GM21526 (cell line): ENCODE data around the gene CDCA5.

Experiments
- ATAC-seq: cut with Tn5 transposase; IDR thresholded peaks from one replicate; pipeline ENCODE4 v1.9.1; 2021; ENCODE audit warnings: moderate library complexity; ENCODE audit not compliant: unreplicated experiment, low FRiP score

CDCA5 gene

DNA sequence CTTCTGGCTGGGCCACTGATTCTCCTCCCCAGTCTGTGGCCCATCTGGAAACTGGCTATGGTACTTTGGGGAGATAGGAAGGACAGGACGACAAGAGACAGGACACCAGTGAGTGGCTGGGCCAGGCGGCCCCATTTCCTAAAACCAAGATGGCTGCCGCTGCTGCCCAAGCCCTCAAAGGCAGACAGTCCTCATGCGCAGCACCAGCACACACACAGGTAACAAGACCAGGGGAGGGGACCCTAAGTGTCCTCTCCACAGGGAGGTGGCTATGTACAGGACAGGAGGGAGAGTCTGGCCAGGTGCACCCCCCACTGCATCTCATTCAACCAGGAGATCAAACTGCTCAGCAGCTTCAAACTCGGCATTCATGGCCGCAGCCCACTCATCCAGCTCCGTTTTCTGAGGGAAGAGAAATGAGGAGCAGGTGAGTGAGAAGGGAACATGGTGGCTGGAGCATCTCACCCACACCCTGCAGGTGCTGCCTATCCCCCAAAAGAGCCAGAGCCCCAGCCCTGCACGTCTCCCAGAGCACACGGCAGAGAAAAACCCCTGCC lies 5.0 kb downstream of the CDCA5 start:
- no peak for ATAC-seq

DNA sequence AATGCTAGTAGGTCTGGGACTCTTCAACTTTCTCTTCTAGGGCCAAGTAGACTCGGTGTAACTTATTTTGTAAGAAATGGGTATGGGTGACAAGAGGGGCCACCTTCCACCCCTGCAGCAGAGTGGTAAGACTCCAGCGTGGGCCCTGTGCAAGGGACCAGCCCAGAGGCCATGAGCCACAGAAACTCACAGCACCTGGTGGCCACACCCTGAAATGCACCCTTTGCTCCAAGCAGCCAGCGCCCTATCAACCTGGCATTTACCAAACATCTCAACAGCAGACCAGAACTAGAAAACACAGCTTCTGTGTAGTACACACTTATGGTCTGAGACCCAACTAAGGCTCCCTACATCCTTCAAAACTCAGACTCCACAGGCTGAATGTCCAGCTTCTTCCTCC lies 5.7 kb downstream of the CDCA5 start:
- no peak for ATAC-seq

DNA sequence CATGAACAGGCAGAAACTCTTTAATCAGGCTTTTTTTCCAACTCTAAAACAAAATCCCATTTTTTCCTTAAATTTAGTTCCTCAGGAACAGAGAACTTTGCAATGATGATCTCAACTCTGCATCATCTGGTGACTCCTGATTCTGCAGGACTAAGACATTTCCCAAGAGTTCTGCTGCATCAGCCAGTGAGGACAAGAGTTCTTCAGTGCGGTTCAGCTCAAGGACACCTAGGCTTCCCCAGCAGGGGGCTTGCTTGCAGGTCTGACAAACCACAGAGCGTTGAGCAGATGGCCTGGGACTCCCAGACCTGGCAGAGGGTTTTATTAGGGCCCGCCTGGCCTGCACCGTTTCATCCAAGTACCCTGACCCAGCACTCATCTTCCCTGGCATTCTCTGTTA lies 6.4 kb downstream of the CDCA5 start:
- ATAC-seq, result no peak

DNA sequence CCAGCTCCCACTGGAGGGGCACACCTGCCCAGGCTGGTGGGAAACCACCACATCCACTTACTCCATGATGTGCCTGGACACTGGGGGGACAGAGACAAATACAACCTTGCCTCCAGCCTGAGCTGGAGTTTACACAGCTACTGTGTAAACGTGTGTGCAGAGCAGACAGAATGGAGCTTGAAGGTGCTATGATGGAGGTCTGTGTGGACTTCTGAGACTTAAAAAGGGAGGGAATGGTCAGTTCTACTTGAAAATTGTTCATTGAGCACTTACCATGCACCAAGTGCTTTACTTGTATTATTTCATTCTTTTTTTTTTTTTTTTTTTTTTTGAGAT lies 11.2 kb downstream of the CDCA5 start:
- ATAC-seq, result no peak

DNA sequence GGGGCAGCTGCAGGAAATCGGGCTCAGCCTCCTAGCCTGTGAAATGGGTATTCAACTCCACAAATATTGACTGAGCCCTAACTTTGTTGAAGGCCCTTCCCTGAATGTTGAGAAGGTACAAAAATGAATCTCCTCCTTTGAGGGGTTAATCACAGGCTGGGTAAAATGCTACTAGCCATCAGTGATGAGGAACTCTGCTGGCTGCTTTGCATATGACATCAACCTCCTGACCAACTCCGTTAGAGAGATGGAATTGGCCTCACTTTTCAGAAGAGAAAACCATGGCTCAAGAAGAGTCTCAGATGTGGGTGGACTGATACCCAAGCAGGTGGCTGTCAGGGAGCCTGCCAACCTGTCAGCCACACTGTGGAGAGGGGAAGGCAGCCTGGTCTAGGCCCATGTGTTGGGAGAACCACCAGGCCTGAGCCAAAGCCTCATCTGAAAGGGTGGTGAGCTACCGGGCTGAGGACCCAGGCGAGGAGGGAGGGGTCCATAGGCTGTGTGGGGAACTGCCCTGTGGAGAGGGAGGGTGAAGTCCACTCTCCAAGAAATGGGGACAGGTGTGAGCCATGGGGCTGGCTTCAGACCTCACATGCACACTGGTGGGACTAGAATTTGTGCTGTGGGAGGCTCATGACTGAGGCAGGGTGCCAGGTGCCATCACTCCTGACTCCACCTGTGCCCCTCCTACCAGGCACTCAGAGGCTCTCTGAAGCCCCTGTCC lies 11.8 kb downstream of the CDCA5 start:
- ATAC-seq, result no peak

DNA sequence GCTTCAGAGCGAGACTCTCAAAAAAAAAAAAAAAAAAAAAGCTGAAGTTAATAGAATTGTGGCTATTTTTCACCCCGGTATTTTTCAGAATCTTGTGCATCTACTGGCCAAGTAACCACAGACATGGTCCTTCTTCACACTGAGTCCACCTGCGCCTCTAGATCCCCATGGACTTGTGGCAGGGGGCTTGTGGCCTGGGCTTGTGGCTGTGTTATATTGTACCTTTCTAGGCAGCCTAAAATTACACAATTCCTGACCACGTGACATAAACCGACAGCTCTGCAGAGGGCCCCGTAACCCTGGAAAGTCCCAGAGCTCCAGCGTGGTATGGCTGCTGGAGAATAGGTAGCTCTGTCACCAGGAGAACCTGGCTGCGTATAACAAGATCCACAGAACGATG lies 14.6 kb downstream of the CDCA5 start:
- ATAC-seq, result no peak

DNA sequence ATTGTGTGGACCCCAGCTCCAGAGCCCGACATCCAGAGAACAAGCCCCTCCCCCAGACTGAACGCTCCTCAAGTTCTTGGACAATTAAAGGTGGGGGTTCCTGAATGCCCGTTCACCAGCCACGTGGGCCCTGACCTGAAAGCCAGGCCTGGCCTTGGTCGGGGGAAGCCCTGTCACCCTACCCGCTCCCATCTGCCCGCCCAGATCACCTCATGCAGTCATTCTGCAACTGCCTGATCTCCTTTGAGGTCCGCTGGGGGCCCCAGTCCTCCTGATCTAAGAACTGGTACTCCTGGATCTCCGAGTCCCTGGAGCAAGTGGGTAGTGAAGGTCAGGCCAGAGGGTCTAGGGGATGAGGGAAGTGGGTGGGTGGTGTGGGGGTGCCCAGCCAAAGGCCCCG lies 16.4 kb downstream of the CDCA5 start:
- no peak for ATAC-seq

DNA sequence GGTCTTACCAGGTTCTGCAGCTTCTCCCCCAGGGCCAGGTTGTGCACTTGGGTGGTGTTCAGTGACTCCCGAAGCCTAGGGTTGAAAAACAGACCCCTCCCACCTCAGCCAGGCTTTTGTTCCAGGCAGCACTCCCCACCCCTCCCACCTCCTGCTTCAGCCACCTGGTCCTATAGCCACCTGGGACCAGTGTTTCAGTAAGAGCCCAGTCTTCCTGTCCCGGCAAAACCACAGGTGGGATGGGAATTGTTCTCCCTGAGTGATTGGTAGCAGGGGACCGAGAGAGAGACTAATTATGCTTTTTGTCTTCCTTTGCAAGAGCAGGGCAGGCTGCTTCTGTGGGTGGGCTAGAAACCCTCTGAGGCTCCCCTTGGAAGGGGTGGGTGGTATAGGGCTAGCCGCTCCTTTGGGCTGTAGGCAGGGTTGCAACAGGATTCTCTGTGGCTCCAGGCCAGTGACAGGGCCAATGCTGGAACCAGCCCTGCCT lies 17.0 kb downstream of the CDCA5 start:
- ATAC-seq, result no peak

DNA sequence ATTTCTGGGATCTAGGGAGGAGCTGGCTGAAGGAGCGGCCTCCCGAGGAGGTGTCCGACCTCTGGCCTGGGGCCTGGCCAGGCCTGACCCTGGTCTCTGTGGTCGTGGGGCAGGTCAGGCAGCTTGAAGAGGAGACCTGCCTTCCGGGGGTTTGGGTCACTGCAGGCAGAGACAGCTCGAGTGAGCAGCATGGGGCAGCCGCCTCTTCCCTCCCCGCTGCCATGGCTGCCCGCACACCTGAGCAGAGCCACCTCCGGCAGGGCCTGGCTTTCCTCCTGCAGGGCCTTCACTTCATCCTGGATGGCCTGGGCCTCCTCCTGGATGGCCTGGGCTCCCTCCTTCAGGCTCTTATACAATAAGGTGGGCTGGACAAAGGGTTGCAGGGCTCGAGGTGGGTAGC lies 17.5 kb downstream of the CDCA5 start:
- ATAC-seq, result no peak

DNA sequence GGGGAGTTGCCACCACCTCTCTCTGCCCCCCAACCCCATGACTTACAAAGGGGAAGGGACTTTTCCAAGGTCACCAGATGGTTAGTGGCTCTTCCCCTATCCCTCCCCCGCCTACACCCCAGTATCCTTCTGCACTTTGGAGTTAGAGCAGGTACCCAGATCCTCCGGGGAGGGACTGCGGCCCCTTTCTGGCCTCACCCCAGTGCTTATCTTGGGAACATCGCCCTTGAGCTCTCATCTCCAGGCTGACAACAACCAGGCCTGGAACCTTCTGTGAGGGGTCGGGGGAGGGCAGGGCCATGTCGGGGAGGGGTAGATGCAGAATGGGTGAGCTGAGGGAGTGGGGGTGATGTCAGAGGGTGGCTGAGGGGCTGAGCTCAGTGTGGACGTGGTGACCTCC lies 18.0 kb downstream of the CDCA5 start:
- no peak for ATAC-seq

DNA sequence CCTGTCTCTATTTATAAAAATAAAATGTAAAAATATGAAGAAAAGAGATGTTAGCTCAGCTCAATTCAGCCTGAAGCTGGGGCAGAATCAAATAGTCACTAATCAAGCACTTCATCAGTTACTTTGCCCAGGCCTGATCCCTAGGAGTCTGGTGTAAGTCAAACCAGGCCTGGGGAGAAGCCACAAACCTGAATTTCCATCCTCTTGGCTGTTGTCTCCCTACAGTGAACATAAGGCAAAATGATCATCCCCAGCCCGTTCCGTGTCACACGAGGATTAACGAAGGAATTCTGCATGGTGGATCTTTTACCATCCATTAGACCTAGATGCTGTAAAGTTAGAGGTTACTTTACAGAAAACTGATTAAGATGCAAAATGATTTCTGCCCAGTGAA lies 19.0 kb downstream of the CDCA5 start:
- no peak for ATAC-seq

DNA sequence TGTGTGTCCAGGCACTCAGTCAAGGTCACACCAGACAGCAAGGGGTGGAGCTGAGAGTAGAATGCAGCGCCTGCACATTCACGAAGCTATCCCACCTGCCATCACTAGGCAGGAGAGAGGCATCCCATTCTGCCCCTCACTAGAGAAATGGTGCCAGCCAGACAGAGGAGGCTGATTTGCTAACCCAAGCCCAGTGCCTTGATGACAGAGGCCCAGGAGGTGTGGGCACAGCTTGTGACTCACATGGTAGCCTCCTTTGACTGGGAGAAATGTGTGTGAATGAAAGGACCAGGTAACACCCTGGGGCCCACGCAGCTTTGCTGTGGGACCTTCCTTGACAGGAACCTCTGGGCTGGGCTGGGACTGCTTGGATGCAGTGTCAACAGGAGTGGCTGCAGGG lies 20.3 kb downstream of the CDCA5 start:
- no peak for ATAC-seq

DNA sequence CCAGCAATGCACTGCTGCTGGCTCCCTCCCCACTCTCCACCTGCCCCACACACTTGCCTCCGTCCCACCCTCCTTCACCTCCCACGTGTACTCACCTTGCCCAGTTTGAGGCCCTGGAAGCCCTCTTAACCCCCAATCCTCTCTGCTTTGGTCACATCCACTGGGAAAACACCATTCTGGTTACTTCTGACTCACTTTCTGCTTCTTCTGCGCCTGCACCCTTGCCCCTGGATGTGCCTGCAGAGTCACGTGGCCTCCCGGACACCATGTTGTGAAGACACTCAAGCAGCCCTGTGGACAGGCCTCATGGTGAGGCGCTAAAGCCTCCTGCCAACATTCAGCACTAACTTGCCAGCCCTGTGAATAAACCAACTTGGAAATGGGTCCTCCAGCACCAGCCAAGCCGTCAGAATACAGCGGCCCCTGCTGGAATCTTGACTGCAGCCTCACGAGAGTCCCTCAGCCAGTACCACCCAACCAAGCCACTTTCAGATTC lies 22.9 kb downstream of the CDCA5 start:
- ATAC-seq, result no peak

DNA sequence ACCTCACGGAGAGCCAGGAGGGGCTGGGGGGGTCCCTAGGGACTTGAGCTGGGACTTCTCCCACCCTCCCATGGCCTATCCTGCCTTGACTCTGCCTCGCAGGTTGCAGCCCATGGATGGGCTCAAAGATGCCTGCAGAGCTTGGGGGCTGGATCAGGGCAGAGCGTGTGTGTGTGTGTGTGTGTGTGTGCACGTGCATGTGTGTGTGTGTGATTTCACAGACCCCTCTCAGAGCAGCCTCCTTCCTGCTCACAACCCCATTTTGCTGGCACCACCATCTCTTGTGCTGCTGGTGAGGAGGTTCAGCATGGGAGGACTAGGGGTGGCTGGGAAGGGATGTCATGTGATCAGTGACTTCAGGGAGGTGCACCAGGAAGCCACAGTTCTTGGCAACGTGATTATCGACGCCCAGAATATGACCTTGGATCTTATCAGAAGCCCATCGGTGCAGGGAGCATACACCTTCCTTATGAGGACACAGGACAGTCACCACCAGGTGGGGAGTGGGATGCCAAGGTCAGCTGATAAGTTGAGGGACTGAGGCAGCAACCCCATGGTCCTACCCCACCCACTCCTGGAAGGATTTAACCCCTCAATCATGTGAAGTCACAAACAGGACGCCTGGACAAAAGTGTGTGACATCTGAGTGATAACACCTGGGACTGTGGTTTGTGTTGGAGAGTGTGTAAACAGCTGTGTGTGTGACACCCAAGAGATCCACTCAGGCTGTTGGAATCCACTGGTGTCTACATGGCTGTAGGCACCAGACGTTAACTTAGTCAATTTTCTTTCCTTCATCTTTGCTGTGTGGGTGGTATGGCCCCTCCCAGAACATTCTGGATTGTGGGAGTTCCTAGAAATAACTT lies 23.6 kb downstream of the CDCA5 start:
- no peak for ATAC-seq

DNA sequence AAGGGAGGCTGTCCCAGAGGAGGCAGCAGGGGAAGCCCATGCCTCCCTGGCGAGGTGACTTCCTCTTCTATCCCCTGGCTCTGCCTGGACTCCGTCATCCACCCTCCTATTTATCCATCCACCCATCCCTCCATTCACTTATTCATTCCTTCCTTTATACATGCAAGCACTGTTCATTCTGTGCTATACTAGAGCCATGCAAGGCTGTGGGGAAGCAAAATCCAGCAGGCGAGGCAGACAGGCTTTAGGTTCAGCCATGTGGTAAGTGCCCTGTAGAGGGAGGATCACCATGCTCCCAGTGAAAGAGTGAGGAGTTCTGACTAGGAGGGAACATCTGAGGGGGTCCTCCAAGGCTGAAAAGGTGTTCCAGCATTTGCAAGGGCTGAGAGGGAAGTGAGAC lies 24.3 kb downstream of the CDCA5 start:
- no peak for ATAC-seq

DNA sequence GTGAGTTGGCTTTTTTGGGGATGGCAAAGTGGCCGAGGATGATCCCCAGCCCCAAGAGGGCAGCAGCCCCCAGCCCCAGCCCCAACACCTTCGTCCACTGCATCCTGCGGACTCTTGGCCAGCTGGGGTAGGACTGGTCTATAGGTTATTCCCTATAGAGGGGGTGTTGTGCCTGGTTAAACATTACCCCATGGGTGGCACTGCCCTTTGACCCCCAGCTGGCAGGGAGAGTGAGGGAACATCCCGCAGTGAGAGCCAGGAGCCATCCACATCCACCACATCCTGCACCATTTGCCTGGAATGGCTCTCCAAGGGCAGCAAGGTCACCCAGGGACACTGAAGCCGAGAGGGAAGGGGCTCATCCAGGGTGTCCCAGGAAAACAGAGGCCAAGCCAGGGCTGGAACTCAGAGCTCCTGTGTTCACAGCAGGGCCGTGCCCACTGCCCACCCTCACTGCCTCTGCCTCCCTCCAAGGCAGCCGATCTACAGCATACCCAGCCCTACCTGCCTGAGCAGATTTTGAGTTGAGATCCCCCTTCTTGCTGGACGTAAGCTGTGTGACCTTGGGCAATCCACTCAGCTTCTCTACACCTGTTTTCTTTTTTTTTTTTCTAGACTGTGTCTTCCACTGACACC lies 25.3 kb downstream of the CDCA5 start, which contains the start of gene NAALADL1:
TSS of gene NAALADL1 (minus strand) at position 135 of the 636 bp plus-strand sequence. CDS start at position 103, 32 bp downstream.
- no peak for ATAC-seq

DNA sequence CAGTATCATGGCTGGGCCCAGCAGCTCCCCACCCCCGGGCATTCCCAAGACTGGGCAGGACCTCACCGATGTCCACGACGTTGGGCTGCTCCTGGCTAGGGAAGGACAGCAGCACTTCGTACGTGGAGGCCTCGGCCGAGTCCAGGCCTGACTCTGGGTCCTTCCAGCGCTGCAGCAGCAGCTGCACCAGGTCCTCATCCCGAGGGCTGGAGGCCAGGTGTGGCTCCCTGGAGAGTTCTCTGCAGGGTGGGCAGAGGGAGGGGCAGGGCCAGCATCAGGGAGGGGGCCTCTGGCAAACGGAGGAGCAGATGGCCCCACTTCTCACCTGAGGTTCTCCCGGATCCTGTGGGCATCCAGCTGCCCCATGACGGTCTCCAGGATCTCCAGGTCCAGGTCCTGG lies 25.8 kb downstream of the CDCA5 start:
- no peak for ATAC-seq

DNA sequence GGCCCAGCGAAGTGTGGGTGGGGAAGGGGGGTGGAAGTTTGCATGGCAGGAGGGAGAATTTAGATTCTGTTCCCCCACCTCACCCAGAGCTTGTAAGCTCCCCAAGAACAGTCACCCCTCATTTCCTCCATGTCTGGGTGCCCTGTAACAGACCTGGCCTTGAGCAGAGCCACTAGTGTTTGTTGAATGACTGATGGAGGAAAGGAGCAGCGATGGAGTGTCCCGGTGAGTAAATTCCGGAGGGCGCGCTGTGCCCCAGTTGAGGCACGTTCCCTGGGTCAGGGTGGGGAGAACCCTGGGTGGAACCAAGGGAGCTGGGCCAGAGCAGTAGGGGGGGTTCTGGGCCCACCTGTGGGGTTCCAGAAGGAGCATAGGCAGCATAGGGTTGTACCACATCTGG lies 26.3 kb downstream of the CDCA5 start:
- ATAC-seq, result no peak

DNA sequence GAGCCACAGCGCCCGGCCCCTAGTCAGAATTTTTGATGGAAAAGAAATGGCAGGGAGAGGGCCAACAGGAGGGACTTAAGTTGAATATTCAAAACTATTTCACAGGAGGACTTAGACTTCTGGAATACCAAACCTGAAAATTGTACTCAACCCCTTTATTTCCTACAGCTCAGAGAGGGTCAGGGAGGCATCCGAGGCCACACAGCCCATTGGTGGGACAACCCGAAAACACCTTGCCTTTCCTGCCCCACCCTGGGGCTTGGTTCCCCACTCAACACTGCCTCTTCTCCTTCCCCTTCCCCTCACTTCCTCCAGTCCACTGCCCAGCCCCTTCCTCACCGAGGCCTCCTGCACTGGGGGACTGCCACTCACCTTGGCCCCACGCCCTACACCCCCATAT lies 26.8 kb downstream of the CDCA5 start:
- no peak for ATAC-seq

DNA sequence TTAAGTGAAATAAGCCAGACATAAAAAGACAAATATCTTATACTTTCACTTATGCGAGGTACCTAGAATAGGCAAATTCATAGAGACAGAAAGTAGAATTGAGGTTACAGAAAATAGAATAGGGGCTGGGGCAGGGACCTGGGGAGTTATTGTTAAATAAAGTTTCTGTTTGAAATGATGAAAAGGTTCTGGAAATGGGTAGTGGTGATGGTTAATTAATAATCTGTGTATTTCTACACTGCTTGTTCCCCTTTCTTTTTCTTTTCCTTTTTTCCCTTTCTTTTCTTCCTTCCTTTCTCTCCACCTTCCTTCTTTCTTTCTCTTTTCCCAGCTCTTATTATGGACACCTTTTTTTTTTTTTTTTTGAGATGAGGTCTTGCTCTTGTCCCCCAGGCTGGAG lies 28.3 kb downstream of the CDCA5 start:
- ATAC-seq, result no peak
